ENCODE measurements around the gene DDX4.

DNA sequence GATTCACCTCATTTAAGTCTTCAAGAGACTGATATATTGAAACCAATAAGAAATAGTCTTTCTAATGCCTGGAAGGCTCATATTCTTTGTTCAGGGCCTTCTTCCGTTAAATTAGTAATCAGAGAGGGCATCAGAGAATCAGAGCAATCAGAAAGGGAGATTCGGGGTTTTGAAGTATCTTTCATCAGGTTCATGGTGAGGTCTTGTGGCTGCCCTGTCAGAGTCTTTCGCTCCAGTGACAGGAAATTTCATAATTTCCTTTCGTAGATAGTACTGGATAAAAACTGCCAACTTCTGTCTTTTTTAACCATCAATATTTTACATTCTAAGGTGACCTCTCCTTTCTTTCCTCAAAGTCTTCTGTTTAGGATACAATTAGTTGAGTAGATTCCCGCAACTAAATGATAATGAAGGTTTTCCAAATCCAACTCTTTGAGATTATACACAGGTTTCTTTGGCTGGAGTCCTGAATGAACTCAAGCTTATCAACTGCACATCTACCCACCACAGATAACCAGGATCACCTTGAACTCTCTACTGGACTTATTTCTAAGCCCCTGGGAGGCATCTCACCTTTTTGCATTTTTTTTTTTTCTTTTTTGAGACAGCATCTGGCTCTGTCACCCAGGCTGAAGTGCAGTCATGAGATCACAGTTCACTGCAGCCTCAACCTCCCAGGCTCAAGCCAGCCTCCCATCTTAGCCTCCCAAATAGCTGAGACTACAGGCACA lies 118.8 kb downstream of the DDX4 start:
- TF ChIP-seq POLR2AphosphoS5 (IDR thresholded peaks at IDR 0.05; ENCODE audit: low read depth, low read length), result no peak
- TF ChIP-seq, protein P1, sequence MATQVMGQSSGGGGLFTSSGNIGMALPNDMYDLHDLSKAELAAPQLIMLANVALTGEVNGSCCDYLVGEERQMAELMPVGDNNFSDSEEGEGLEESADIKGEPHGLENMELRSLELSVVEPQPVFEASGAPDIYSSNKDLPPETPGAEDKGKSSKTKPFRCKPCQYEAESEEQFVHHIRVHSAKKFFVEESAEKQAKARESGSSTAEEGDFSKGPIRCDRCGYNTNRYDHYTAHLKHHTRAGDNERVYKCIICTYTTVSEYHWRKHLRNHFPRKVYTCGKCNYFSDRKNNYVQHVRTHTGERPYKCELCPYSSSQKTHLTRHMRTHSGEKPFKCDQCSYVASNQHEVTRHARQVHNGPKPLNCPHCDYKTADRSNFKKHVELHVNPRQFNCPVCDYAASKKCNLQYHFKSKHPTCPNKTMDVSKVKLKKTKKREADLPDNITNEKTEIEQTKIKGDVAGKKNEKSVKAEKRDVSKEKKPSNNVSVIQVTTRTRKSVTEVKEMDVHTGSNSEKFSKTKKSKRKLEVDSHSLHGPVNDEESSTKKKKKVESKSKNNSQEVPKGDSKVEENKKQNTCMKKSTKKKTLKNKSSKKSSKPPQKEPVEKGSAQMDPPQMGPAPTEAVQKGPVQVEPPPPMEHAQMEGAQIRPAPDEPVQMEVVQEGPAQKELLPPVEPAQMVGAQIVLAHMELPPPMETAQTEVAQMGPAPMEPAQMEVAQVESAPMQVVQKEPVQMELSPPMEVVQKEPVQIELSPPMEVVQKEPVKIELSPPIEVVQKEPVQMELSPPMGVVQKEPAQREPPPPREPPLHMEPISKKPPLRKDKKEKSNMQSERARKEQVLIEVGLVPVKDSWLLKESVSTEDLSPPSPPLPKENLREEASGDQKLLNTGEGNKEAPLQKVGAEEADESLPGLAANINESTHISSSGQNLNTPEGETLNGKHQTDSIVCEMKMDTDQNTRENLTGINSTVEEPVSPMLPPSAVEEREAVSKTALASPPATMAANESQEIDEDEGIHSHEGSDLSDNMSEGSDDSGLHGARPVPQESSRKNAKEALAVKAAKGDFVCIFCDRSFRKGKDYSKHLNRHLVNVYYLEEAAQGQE (IDR thresholded peaks at IDR 0.05; ENCODE audit: insufficient read depth in 1 of 2, low read depth in 2 of 2, low read length in 2 of 2), result no peak
- no peak for TF ChIP-seq FOXP2 (optimal IDR thresholded peaks at IDR 0.05; ENCODE audit: borderline replicate concordance, extremely low read depth, extremely low read length, insufficient read depth)

All from PFSK-1 (cell line).